GM12873 (cell line): Measurements from ENCODE around the gene CD3E.
A peak's percentile ranks its signal among the peaks of the same experiment; 100 is the strongest.

Experiments
- TF ChIP-seq, protein P1 (sequence below): IDR thresholded peaks from 2 replicates; pipeline ENCODE4 v1.5.1; 2012; ENCODE audit warnings: low read depth, mild to moderate bottlenecking, moderate library complexity, low read length, control low read depth; ENCODE audit not compliant: insufficient read depth; ENCODE audit errors: missing control alignments

Gene CD3E

DNA sequence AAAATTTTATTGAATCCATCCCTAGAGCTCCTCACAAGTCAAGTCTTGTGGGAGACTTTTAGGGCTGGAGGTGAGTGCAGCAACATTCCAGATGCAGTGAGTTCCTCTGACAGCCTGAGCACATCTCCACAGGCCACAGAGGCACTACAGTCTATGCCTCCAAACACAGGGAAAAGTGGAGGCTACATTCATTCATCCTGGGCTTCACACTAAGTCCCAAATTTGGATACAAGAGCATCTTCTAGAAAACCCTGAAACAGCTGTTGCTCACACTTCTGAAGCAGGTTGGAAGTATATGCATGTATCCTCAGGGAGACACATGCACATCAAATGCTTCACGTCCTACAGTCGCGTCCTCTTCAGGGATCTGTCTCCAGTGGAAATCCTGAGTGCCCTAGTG lies 36.7 kb downstream of the CD3E start:
- TF ChIP-seq, protein P1, sequence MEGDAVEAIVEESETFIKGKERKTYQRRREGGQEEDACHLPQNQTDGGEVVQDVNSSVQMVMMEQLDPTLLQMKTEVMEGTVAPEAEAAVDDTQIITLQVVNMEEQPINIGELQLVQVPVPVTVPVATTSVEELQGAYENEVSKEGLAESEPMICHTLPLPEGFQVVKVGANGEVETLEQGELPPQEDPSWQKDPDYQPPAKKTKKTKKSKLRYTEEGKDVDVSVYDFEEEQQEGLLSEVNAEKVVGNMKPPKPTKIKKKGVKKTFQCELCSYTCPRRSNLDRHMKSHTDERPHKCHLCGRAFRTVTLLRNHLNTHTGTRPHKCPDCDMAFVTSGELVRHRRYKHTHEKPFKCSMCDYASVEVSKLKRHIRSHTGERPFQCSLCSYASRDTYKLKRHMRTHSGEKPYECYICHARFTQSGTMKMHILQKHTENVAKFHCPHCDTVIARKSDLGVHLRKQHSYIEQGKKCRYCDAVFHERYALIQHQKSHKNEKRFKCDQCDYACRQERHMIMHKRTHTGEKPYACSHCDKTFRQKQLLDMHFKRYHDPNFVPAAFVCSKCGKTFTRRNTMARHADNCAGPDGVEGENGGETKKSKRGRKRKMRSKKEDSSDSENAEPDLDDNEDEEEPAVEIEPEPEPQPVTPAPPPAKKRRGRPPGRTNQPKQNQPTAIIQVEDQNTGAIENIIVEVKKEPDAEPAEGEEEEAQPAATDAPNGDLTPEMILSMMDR, result no peak

DNA sequence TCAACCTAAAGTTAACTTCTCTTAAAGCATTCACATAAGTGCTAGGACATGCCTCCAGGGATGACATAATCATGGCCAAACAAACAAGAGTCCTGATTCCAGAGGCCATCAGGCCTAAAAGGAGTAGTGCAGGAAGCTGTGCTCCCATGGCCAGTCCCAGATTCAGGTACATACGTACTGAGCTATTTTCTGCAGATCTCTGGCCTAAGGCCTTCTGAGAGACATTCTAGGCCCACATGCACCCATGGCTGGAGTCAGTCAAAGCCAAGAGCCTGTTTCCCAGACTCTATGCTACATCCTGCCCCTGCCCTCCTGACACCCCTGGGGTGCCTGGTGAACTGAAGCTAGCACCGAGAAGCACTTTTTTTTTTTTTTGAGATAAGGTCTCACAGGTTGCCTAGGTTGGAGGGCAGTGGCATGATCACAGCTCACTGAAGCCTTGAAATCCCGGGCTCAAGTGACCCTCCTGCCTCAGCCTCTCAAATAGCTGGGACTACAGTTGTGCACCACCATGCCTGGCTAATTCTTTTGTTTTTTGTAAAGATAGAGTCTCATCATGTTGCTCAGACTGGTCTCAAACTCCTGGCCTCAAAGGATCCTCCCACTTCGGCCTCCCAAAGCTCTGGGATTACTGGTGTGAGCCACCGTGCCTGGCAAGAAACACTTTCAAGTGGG lies 37.4 kb downstream of the CD3E start:
- TF ChIP-seq, protein P1, result no peak

DNA sequence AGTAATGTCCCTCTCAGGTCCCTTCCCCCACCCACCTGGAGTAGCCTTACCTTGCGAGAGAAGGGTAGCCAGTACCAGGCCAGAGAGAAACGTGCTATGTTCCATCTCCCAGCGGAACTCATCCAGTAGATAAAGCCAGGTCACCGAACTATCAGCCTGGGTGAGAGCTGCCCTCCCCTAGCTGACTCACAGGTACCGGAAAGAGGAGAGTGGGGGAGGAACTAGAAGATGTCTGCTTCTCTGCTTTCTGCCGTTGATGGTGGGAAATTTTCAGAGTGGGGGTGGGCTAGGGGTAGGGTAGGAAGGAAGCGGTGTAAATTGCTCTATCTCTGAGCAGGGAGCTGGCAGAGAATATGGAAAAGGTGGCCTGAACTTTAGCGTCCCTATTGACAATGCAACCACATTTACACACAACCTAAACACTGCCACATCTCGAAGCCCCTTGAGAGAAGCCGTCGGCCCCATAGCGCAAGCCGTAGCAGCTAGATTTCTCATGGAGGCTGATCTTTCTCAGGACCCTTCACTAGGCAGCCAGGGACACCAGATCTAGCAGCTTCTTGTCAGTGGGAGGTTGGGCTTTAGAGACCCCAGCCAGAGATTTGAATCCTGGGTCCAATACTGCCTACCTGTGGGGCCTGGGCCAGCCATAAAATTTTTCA lies 38.1 kb downstream of the CD3E start, which contains the start of gene CD3D:
Gene CD3D, minus strand, starts transcription at position 203 of the 659 bp plus-strand sequence. Its CDS starts 98 bp downstream, at position 105.
- TF ChIP-seq, protein P1, result no peak

DNA sequence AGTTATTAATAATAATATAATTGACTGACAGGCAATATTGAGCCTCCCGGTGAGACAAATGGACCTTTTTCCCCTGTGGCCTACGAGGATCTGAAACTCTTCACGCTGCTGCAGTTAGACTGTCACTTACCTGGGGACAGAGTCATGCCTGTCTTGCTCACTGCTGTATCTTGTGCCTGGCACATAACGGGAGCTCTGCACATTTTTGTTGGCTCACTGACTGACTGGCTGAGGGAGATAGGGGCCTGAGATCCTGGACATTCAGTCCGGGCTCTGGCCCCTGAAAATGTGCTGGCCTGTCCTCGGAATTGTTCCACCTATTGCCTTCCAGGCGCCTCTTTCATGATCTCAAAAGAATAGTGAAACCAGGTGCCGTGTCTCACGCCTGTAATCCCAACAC lies 38.7 kb downstream of the CD3E start:
- TF ChIP-seq, protein P1, result no peak

DNA sequence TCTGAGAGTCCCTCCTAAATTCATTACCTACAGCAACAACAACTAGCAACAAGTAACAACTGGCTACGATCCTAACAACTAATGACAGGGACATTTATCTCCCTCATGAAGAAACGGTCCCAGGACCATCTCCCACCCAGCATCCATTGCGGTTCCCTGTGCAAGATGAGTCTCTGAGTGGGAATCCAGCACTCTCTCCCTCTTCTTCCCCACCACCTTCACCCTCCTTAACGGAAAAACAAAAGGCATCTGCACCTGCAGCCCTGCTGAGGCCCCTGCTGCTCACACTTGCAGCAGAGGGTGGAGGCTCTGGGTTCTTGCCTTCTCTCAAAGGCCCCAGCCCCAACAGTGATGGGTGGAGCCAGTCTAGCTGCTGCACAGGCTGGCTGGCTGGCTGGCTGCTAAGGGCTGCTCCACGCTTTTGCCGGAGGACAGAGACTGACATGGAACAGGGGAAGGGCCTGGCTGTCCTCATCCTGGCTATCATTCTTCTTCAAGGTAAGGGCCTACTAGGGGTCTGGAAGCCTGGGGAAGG lies 39.5 kb downstream of the CD3E start, which contains the start of gene CD3G:
Gene CD3G, plus strand, starts transcription at position 364 of the 535 bp plus-strand sequence. Its CDS starts 80 bp downstream, at position 444.
- TF ChIP-seq, protein P1, result no peak

DNA sequence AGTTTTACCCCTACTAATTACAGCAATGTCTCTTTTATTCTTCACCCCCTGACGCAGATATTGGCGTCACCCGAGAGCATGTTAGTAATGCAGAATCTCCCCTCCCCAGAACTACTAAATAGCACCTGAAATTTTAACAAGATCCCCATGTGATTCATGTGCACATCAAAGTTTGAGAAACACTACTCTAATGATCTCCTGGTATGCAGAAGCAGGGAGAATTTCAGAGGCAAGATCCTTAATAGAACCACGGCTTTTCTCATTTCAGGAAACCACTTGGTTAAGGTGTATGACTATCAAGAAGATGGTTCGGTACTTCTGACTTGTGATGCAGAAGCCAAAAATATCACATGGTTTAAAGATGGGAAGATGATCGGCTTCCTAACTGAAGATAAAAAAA lies 44.9 kb downstream of the CD3E start:
- TF ChIP-seq, protein P1, result no peak

DNA sequence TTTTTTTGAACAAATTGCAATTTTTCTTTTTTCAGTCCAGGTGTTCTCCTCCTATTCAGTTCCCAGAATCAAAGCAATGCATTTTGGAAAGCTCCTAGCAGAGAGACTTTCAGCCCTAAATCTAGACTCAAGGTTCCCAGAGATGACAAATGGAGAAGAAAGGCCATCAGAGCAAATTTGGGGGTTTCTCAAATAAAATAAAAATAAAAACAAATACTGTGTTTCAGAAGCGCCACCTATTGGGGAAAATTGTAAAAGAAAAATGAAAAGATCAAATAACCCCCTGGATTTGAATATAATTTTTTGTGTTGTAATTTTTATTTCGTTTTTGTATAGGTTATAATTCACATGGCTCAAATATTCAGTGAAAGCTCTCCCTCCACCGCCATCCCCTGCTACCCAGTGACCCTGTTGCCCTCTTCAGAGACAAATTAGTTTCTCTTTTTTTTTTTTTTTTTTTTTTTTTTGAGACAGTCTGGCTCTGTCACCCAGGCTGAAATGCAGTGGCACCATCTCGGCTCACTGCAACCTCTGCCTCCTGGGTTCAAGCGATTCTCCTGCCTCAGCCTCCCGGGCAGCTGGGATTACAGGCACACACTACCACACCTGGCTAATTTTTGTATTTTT lies 48.7 kb downstream of the CD3E start:
- TF ChIP-seq, protein P1, result peak; percentile 35
